ENCODE data around the gene PHF19. TPM values are rescaled to one million over a fixed set of nuclear protein-coding genes. Genes with fewer than 3 reads are reported as not detected.

PHF19 gene
- polyA plus RNA-seq, 2 of the 4 experiments (the other 2 are of a cell fraction) = 50.7 to 102 TPM

- Histone ChIP-seq H3K4me1 (peaks cover 23% of the 10 kb centered on the region), H3K4me2 (peak overlapping the region; percentile 92), H3K9me3 (no peaks in the 10 kb centered on the region), H3K4me3 (peak overlapping the region; percentile 39), H3K27ac (peak overlapping the region; percentile 78 to 82)
- TF ChIP-seq FOXS1 (CRISPR knock-in tag; IDR thresholded peaks at IDR 0.05) (0 out of 2 replicates have a peak, but pooled peaks have one; percentile 16), POLR2AphosphoS2 (conservative IDR thresholded peaks at IDR 0.05; ENCODE audit: low read length) (no peak), MAFK (IDR thresholded peaks at IDR 0.05; ENCODE audit: partially characterized antibody) (no peak), POLR2A (IDR thresholded peaks at IDR 0.05; ENCODE audit: low read length) (peak; percentile 46), CEBPB (IDR thresholded peaks at IDR 0.05) (peak; percentile 45 to 71; a peak in 3 of 4 replicates), GATA3 (IDR thresholded peaks at IDR 0.05; ENCODE audit: borderline replicate concordance) (no peak), MAX (IDR thresholded peaks at IDR 0.05) (peak; percentile 85), PBX3 (IDR thresholded peaks at IDR 0.05) (no peak), HES2 (IDR thresholded peaks at IDR 0.05) (no peak), RFX5 (IDR thresholded peaks at IDR 0.05) (no peak), SMC3 (IDR thresholded peaks at IDR 0.05) (no peak), KDM1A (IDR thresholded peaks at IDR 0.05; ENCODE audit: low read depth) (no peak)
- TF ChIP-seq, protein P1, sequence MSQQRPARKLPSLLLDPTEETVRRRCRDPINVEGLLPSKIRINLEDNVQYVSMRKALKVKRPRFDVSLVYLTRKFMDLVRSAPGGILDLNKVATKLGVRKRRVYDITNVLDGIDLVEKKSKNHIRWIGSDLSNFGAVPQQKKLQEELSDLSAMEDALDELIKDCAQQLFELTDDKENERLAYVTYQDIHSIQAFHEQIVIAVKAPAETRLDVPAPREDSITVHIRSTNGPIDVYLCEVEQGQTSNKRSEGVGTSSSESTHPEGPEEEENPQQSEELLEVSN (IDR thresholded peaks at IDR 0.05; ENCODE audit: borderline replicate concordance, low read depth) = peak; percentile 62; the same call in 1 of the 2 replicates
- TF ChIP-seq, protein P2, sequence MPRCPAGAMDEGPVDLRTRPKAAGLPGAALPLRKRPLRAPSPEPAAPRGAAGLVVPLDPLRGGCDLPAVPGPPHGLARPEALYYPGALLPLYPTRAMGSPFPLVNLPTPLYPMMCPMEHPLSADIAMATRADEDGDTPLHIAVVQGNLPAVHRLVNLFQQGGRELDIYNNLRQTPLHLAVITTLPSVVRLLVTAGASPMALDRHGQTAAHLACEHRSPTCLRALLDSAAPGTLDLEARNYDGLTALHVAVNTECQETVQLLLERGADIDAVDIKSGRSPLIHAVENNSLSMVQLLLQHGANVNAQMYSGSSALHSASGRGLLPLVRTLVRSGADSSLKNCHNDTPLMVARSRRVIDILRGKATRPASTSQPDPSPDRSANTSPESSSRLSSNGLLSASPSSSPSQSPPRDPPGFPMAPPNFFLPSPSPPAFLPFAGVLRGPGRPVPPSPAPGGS (IDR thresholded peaks at IDR 0.05) = peak; percentile 48; the same call in 2 of the 3 replicates
- TF ChIP-seq, protein P3, sequence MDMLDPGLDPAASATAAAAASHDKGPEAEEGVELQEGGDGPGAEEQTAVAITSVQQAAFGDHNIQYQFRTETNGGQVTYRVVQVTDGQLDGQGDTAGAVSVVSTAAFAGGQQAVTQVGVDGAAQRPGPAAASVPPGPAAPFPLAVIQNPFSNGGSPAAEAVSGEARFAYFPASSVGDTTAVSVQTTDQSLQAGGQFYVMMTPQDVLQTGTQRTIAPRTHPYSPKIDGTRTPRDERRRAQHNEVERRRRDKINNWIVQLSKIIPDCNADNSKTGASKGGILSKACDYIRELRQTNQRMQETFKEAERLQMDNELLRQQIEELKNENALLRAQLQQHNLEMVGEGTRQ (IDR thresholded peaks at IDR 0.05) = peak; percentile 8; the same call in 1 of the 2 replicates
- WGBS (ENCODE audit: missing lambda C conversion rate) = 17% methylated on average over 9 of the region's 11 CpGs
- POLR2A ChIA-PET = interaction anchor here (0.7 to 2.4 kb wide), 4 partner anchors 12 to 75 kb away, joined by 3 to 17 read pairs (median 4); partner anchors contain the start of gene FBXW2
- DNase-seq (ENCODE audit: low read depth in 1 of 2, low spot score in 1 of 2) (no peak), ATAC-seq (peak in 1 of 2 experiments; percentile 51; a peak in 1 of 6 replicates), FAIRE-seq (no peak)
- CTCF ChIA-PET = interaction anchor here (0.9 to 3.6 kb wide), 9 partner anchors 11 to 192 kb away, joined by 3 to 18 read pairs (median 10); no protein-coding TSS in a partner anchor
Observed at GRCh38 chr9:120868339-120868675, 8.7 kb downstream of the PHF19 start.

DNA sequence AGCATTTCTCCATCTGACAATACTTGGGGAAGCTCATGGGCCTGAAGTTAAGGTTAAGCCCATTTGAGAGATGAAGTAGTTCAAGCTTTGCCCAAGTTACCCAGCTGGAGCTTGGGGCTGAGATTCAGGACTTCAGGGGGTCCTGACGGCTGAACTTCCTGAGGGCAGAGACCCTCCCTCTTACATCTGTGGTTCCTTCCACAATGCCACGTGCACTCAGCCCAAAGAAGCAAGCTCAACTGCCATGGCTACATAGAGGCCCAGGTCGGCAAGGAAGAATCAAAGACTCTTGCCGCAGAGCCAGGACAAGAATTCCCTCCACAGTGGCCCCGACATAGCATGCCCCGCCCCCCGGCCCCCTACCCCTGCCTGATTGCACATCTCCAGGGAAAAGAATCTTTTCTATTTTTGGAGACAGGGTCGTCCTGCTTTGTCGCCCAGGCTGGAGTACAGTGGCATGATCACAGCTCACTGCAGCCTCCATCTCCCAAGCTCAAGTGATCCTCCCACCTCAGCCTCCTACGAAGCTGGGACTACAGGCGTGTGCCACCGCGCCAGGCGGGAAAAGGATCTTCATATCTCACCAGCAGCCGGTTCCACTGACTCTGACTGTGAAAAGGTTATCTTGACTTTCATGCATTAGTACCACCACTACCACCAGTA lies 9.2 kb downstream of the PHF19 start:
- POLR2A ChIA-PET = interaction anchor here (1.1 to 2.4 kb wide), 3 partner anchors 14 to 75 kb away, joined by 3 to 17 read pairs (median 5); partner anchors contain the start of gene FBXW2
- Histone ChIP-seq H3K9me3 (no peaks in the 10 kb centered on the region), H3K4me1 (peaks cover 18% of the 10 kb centered on the region), H3K4me3 (peak overlapping the region; percentile 39), H3K27ac (peak overlapping the region; percentile 78 to 82), H3K4me2 (peak overlapping the region; percentile 92)
- 94% methylated on average over 13 of the region's 15 CpGs for WGBS (ENCODE audit: missing lambda C conversion rate)
- TF ChIP-seq, protein P4, sequence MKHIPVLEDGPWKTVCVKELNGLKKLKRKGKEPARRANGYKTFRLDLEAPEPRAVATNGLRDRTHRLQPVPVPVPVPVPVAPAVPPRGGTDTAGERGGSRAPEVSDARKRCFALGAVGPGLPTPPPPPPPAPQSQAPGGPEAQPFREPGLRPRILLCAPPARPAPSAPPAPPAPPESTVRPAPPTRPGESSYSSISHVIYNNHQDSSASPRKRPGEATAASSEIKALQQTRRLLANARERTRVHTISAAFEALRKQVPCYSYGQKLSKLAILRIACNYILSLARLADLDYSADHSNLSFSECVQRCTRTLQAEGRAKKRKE (CRISPR knock-in tag; IDR thresholded peaks at IDR 0.05; ENCODE audit: low read depth) = no peak
- CTCF ChIA-PET = interaction anchor here (0.9 to 3.6 kb wide), 7 partner anchors 11 to 192 kb away, joined by 3 to 13 read pairs (median 10); no protein-coding TSS in a partner anchor
- no peak for ATAC-seq
- DNase-seq (ENCODE audit: low read depth in 1 of 2, low spot score in 1 of 2) = no peak
- no peak for FAIRE-seq

DNA sequence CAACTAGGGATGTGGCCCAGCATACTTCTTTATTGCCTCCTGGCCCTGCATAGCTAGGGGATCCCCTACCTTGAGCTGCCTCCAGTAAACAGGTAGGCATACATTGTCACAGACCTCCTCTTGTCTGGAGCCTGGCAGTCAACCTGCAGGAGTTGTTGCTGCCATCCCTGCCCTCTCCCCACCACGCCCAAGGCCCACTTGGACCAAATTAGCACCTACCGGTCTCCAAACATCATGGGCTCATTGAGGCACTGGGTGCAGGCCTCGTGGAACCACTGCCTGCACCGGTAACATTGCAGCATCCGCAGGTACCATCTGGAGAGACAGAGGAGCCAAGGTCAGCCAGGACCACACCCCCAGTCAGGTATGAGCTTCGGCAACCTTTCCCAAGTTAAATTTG lies 10.3 kb downstream of the PHF19 start:
- H3K4me3 ChIP-seq = no peak overlapping the region
- no peak for ATAC-seq
- WGBS (ENCODE audit: missing lambda C conversion rate) = 87% methylated on average over 6 of the region's 6 CpGs
- H3K4me1 ChIP-seq = peaks cover 16% of the 10 kb centered on the region
- POLR2A ChIA-PET = no interaction called here
- no peak overlapping the region for H3K27ac ChIP-seq
- no peak for FAIRE-seq
- no peaks in the 10 kb centered on the region for H3K9me3 ChIP-seq
- no peak overlapping the region for H3K4me2 ChIP-seq
- DNase-seq (ENCODE audit: low read depth in 1 of 2, low spot score in 1 of 2) = no peak
- CTCF ChIA-PET = interaction anchor here (1.9 to 3.6 kb wide), 3 partner anchors 10 to 70 kb away, joined by 10 to 13 read pairs (median 12); no protein-coding TSS in a partner anchor
- no peak for TF ChIP-seq HDAC2 (IDR thresholded peaks at IDR 0.05)
- no peak for TF ChIP-seq HMGXB4 (CRISPR knock-in tag; IDR thresholded peaks at IDR 0.05; ENCODE audit: borderline replicate concordance)
- TF ChIP-seq SMC3 (IDR thresholded peaks at IDR 0.05) = no peak
- TF ChIP-seq EP300 (IDR thresholded peaks at IDR 0.05) = no peak
- TF ChIP-seq JUN (IDR thresholded peaks at IDR 0.05) = no peak
- TF ChIP-seq NPAS2 (CRISPR knock-in tag; IDR thresholded peaks at IDR 0.05; ENCODE audit: borderline replicate concordance) = no peak
- no peak for TF ChIP-seq FOSB (CRISPR knock-in tag; IDR thresholded peaks at IDR 0.05)
- no peak for TF ChIP-seq GATA3 (IDR thresholded peaks at IDR 0.05; ENCODE audit: borderline replicate concordance)
- TF ChIP-seq CBX2 (IDR thresholded peaks at IDR 0.05; ENCODE audit: borderline replicate concordance, low read depth) = no peak
- TF ChIP-seq EHF (CRISPR knock-in tag; IDR thresholded peaks at IDR 0.05) = no peak
- no peak for TF ChIP-seq RCOR1 (IDR thresholded peaks at IDR 0.05; ENCODE audit: low read depth, low read length)
- TF ChIP-seq ZFP36 (IDR thresholded peaks at IDR 0.05; ENCODE audit: borderline replicate concordance, partially characterized antibody) = no peak
- TF ChIP-seq ESRRA (IDR thresholded peaks at IDR 0.05; ENCODE audit: borderline replicate concordance, low read length) = no peak
